HT1080 (cell line): ENCODE data around the gene TAF3. TPM values are rescaled to one million over a fixed set of nuclear protein-coding genes. Genes with fewer than 3 reads are reported as not detected.

Source experiments
- total RNA-seq: library from RNA; depleted of rRNA; stranded (reverse); fragments of >200 nt; shearing (Covaris generic); gene quantifications from 2 replicates; pipeline ENCODE4 v1.2.3, GENCODE V29; 2014; rRNA removed

The TAF3 gene
- total RNA-seq, 1 experiment from 2014 or later = 3.1 TPM

Other genes starting within 250 kb of the TAF3 start
- not detected in 2 replicates for gene ITIH5, start 151.5 kb upstream of the TAF3 start, total RNA-seq
- not detected in 2 replicates for gene ITIH2, start 115.2 kb upstream of the TAF3 start, total RNA-seq
- gene KIN, start 30.5 kb upstream of the TAF3 start, total RNA-seq = 11.7 and 16.8 TPM in 2 replicates
- 461 and 469 TPM in 2 replicates for gene ATP5F1C, start 30.3 kb upstream of the TAF3 start, total RNA-seq
- 0.68 and 1.2 TPM in 2 replicates for gene GATA3, start 236.2 kb downstream of the TAF3 start, total RNA-seq